ENCODE measurements around the gene EFHB. TPM values are rescaled to one million over a fixed set of nuclear protein-coding genes. Genes with fewer than 3 reads are reported as not detected.

Gene EFHB, protein sequence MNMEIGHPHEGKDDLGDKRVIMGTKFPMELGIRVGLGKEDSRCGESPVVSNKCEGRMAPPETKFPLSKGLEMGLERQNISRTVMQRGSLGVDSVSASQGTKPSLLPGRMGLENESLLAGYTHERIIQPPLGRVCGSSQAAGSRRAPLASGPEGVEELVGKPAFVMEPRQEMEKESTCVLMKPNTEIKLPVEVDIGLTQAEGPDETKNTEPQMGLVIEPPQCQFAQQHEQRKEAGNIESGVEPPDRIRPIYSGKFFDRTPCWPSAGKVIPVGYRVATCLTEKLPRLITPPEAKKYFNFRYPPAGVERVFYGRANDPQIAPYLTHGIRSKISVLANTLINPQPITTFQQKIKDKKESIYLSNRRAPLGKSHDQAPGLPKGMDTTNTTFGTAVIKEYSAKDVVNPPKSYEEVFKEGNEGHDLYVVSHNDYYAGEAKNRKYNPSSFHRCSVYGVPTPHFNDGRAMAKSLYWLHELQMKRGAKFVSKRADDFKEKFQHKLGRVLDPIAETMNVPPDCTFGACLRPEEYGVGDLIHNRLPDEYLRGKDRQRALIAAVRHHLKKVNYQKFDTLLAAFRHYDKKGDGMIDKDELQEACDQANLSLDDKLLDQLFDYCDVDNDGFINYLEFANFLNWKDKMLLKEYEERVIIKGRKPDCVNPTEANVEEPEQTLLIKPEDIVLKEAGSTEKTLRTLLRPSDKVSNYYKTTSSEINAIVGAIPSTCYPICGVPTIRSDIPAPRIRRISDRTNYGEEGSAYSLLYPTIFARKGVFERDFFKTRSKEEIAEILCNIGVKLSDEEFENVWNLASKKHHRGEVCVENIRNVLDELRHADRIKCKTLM
- 1 to 10 TPM in 1 of 6 experiments, under 1 TPM in 4, not detected in 1; 0.40 to 1.2 (median 0.59) TPM for total RNA-seq (2021; fragmentation: NEBNext Ultra II Directional; extraction: Animal tissue kit (Norgen Biotek cat#: 25700))
- long read RNA-seq, partial matches to known transcripts: 0 of 3 reads
- long read RNA-seq, other reads (novel, unspliced or antisense): 0 of 3 reads

DNA sequence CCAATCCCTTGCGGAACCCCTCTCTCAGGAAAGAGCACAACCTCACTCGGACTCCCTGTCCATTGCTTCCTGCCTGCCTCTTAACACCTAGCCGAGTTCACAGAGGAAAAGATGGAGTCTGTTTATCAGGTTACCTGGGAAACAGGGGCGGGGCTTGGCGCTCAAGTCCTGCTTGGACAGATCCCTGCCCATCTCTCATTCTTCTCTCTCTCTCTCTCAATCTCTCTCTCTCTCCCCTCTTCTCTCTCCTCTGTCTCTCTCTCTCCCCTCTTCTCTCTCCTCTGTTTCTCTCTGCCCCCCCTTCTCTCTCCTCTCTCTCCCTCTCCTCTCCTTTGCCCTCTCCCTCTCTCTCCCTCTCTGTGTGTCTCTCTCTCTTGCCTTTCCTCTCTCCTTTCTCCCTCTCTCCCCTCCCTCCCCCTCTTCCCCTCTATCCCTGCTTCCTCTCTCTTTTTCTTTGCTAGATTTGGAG is at the start of gene EFHB:
TSS of gene EFHB (minus strand) at position 120 of the 469 bp plus-strand sequence. CDS start 199 bp downstream, outside the sequence.
- Mint-ChIP-seq H3K27ac (peak within 1 kb of the TSS; percentile 71), H3K4me3 (peak within 1 kb of the TSS; percentile 22; the same call in 1 of the 2 replicates), H3K4me1 (ENCODE audit: low read depth) (peaks cover 31% of the 10 kb centered on the region), H3K9me3 (no peaks in the 10 kb centered on the region), H3K27me3 (ENCODE audit: insufficient read depth) (peaks cover 7% of the 10 kb centered on the region), H3K36me3 (ENCODE audit: low read depth) (no peaks in the 10 kb centered on the region)
- TF ChIP-seq, protein P1, sequence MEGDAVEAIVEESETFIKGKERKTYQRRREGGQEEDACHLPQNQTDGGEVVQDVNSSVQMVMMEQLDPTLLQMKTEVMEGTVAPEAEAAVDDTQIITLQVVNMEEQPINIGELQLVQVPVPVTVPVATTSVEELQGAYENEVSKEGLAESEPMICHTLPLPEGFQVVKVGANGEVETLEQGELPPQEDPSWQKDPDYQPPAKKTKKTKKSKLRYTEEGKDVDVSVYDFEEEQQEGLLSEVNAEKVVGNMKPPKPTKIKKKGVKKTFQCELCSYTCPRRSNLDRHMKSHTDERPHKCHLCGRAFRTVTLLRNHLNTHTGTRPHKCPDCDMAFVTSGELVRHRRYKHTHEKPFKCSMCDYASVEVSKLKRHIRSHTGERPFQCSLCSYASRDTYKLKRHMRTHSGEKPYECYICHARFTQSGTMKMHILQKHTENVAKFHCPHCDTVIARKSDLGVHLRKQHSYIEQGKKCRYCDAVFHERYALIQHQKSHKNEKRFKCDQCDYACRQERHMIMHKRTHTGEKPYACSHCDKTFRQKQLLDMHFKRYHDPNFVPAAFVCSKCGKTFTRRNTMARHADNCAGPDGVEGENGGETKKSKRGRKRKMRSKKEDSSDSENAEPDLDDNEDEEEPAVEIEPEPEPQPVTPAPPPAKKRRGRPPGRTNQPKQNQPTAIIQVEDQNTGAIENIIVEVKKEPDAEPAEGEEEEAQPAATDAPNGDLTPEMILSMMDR (IDR thresholded peaks at IDR 0.05): no peak
- DNase-seq: no peak

DNA sequence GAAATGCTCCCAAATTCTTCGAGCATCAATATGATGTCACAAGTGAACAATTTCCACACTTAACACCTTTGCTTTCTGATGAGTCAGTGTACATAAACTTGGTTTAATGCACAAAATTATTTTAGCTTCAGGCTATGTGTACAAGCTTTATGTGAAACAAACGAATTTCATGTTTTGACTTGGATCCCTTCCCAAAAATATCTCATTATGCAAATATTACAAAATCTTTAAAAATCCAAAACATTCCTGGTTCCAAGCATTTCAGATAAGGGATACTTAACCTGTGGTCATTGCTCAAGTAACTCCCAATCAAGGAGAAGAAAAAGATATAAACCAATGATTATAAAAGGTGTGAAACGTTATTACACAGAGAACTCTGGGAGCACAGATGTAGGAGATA is 38.0 kb upstream of the EFHB start:
- Mint-ChIP-seq H3K4me1 (ENCODE audit: low read depth) (peaks cover 34% of the 10 kb centered on the region), H3K27me3 (ENCODE audit: insufficient read depth) (no peaks in the 10 kb centered on the region), H3K27ac (peak overlapping the region; percentile 25), H3K9me3 (no peaks in the 10 kb centered on the region), H3K36me3 (ENCODE audit: low read depth) (peaks cover 16% of the 10 kb centered on the region), H3K4me3 (0 out of 2 replicates have a peak overlapping the region, but pooled peaks have one; percentile 10)
- TF ChIP-seq, protein P1 (IDR thresholded peaks at IDR 0.05): no peak
- peak; percentile 58 for DNase-seq

DNA sequence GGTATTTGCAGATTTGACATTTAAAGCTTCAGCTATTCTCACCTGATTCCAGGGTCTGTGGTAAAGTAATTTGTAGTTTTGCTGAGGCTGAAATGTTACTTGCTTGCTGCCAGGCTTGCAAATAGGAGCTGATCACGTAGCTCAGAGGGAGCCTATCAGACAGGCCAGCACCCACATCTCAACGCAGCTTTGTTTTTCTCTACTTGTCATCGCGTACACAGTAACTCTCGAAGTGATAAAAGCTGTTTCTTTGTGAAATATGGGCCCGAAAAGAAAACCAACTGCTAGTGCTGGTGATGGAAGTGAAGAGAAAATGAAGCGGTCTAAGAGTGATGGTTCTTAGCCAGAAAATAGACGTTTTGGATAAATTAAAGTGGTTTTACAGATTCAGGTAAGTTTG is 36.3 kb upstream of the EFHB start:
- TF ChIP-seq, protein P1 (IDR thresholded peaks at IDR 0.05): no peak
- H3K36me3 Mint-ChIP-seq (ENCODE audit: low read depth): peaks cover 21% of the 10 kb centered on the region
- H3K27me3 Mint-ChIP-seq (ENCODE audit: insufficient read depth): no peaks in the 10 kb centered on the region
- peaks cover 41% of the 10 kb centered on the region for H3K4me1 Mint-ChIP-seq (ENCODE audit: low read depth)
- DNase-seq: no peak
- H3K4me3 Mint-ChIP-seq: no peak overlapping the region
- H3K27ac Mint-ChIP-seq: no peak overlapping the region
- no peaks in the 10 kb centered on the region for H3K9me3 Mint-ChIP-seq

DNA sequence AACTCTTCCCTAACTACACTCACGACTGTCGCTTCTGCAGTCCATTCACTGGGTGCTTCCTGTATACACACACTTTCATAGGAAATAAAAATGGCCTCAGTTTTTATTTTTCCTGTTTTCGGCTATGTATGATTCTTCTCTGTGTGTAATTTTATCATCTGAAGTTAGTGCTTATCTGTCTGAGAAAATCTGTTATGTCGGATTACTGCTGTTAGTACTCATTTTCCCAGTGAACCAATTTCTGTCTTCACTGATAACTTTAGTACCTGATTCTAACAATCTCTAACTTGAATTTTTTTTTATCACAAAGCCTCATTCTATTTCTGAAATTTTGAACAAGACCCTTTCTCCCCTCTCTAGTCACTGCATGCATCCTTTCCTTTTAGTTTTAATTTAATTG is 33.8 kb upstream of the EFHB start:
- Mint-ChIP-seq H3K27ac (no peak overlapping the region), H3K4me1 (ENCODE audit: low read depth) (peaks cover 40% of the 10 kb centered on the region), H3K9me3 (no peaks in the 10 kb centered on the region), H3K4me3 (no peak overlapping the region), H3K27me3 (ENCODE audit: insufficient read depth) (no peaks in the 10 kb centered on the region), H3K36me3 (ENCODE audit: low read depth) (peaks cover 13% of the 10 kb centered on the region)
- DNase-seq: no peak
- TF ChIP-seq, protein P1 (IDR thresholded peaks at IDR 0.05): no peak

DNA sequence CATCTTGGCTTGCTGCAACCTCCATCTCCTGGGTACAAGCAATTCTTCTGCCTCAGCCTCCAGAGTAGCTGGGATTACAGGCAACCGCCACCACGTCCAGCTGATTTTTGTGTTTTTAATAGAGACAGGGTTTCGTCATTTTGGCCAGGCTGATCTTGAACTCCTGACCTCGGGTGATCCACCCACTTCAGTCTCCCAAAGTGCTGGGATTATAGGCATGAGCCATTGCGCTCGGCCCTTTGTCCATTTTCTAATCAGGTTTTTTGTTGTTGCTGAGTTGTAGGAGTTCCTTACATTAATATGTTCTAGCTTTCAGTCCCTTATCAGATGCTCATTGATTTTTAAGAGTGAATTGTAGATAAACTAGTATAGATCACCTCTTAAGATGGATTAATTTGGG is 33.2 kb upstream of the EFHB start:
- Mint-ChIP-seq H3K4me3 (no peak overlapping the region), H3K36me3 (ENCODE audit: low read depth) (peaks cover 13% of the 10 kb centered on the region), H3K27me3 (ENCODE audit: insufficient read depth) (no peaks in the 10 kb centered on the region), H3K4me1 (ENCODE audit: low read depth) (peaks cover 34% of the 10 kb centered on the region), H3K27ac (no peak overlapping the region), H3K9me3 (no peaks in the 10 kb centered on the region)
- TF ChIP-seq, protein P1 (IDR thresholded peaks at IDR 0.05): no peak
- no peak for DNase-seq
